Muscle layer of duodenum (tissue), 2 donors: ENCODE data around the gene ATF7IP2.
"Not testable (repeated sequence)": the region's sequence is repeated elsewhere in the genome, so short reads cannot be mapped to it uniquely, and the experiment has no call there.

Source experiments
- H3K27ac ChIP-seq: one replicate; pipeline ENCODE4 v1.7.0; 2013; ENCODE audit warnings: mild to moderate bottlenecking, low read length
- H3K27me3 ChIP-seq: one replicate; pipeline ENCODE4 v1.7.0; 2013; ENCODE audit warnings: low read depth, mild to moderate bottlenecking, control low read depth, low read length
- H3K36me3 ChIP-seq, 2 donors: one replicate each; pipeline ENCODE4 v1.7.0; 2013; ENCODE audit warnings: low read length in 2 of 2, control low read depth in 1 of 2, mild to moderate bottlenecking in 1 of 2; ENCODE audit not compliant: insufficient read depth in 2 of 2, control insufficient read depth in 1 of 2
- H3K4me1 ChIP-seq, 2 donors: one replicate each; pipeline ENCODE4 v1.7.0; 2013; ENCODE audit warnings: low read length in 2 of 2, mild to moderate bottlenecking in 2 of 2, control low read depth in 1 of 2, moderate library complexity in 1 of 2; ENCODE audit not compliant: insufficient read depth in 2 of 2, control insufficient read depth in 1 of 2
- H3K4me3 ChIP-seq, 2 donors: one replicate each; pipeline ENCODE4 v1.7.0; 2013; ENCODE audit warnings: low read length in 2 of 2, low read depth in 1 of 2, mild to moderate bottlenecking in 1 of 2
- H3K9me3 ChIP-seq, 2 donors: one replicate each; pipeline ENCODE4 v1.7.0; 2013; ENCODE audit warnings: low read length in 2 of 2, control low read depth in 1 of 2, mild to moderate bottlenecking in 1 of 2; ENCODE audit not compliant: control insufficient read depth in 1 of 2
- donor health status: healthy.

ATF7IP2 gene

GRCh38 chr16:10465821-10466220 is 80.0 kb downstream of the ATF7IP2 start:
- no peak overlapping the region for H3K27ac ChIP-seq
- no peak overlapping the region for H3K4me3 ChIP-seq
- no peaks in the 10 kb centered on the region for H3K4me1 ChIP-seq
- peaks cover 0 to 5% of the 10 kb centered on the region in 2 donors for H3K36me3 ChIP-seq
- H3K27me3 ChIP-seq: no peaks in the 10 kb centered on the region
- H3K9me3 ChIP-seq: no peaks in the 10 kb centered on the region

DNA sequence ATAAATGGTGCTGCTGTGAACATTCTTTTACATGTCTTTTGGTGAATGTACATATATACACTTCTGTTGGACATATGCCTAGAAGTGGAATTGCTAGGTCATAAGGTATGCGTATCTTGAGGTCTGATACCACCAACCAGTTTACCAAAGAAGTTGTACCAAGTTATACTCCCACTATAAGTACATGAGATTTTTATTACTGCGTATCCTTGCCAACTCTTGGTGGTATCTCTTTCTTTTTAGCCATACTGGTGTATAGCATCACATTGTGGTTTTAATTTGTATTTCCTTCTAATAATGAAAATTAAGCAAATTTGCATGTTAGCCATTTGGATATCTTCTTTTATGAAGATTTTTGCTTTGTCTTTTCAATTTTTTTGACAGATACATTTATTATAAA is 80.5 kb downstream of the ATF7IP2 start:
- no peaks in the 10 kb centered on the region for H3K27me3 ChIP-seq
- no peak overlapping the region for H3K4me3 ChIP-seq
- peaks cover 0 to 5% of the 10 kb centered on the region in 2 donors for H3K36me3 ChIP-seq
- no peak overlapping the region for H3K27ac ChIP-seq
- no peaks in the 10 kb centered on the region for H3K4me1 ChIP-seq
- H3K9me3 ChIP-seq: no peaks in the 10 kb centered on the region

DNA sequence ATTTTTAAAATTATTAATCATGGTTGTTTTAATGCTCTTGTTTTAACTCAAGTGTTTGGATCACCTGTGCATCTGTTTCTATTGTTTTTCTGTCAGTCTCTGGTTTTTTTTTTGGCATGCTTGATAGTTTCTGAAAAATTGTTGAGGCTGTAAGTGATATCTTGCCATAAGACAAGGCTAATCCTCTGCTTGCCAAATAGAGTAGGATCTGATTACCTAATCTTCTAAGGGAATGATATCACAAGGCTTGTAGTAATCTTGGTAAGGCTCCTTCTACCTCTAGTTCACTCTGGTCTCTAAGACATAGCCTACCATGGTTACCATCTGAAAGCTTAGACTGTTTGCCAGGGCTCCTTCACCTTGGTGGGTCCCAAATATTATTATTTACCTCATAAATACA is 81.0 kb downstream of the ATF7IP2 start:
- peaks cover 0 to 5% of the 10 kb centered on the region in 2 donors for H3K36me3 ChIP-seq
- H3K27me3 ChIP-seq: no peaks in the 10 kb centered on the region
- no peak overlapping the region for H3K4me3 ChIP-seq
- no peak overlapping the region for H3K27ac ChIP-seq
- no peaks in the 10 kb centered on the region for H3K9me3 ChIP-seq
- no peaks in the 10 kb centered on the region for H3K4me1 ChIP-seq

DNA sequence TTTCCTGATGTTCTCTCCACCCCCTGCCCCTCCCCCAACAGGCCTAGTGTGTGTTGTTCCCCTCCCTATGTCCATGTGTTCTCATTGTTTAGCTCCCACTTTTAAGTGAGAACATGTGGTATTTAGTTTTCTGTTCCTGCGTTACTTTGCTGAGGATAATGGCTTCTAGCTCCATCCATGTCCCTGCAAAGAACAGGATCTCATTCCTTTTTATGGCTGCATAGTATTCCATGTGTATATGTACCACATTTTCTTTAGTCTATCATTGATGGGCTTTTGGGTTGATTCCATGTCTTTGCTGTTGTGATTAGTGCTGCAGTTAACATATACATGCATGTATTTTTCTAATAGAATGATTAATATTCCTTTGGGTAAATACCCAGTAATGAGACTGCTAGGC is 90.8 kb downstream of the ATF7IP2 start:
- not testable (repeated sequence) for H3K4me3 ChIP-seq, H3K27me3 ChIP-seq, H3K4me1 ChIP-seq, H3K9me3 ChIP-seq, H3K27ac ChIP-seq
- H3K36me3 ChIP-seq: peaks cover 3 to 15% of the 10 kb centered on the region in 2 donors

DNA sequence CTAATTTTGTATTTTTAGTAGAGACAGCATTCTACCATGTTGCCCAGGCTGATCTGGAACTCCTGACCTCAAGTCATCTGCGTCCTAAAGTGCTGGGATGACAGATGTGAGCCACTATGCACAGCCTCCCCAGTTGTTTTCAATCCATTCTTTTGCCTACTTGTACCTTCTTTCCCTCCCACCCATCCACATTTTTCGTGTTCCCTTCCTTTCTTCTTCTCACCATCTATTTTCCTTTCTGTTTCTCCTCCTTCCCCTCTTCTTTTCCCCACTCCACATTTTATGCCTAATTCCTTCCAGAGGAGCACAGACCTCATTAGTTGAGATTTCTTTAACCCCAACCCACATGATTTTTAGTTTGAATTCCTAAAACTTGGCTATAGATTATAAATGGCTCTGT is 94.3 kb downstream of the ATF7IP2 start:
- H3K27ac ChIP-seq: no peak overlapping the region
- peaks cover 3 to 21% of the 10 kb centered on the region in 2 donors for H3K36me3 ChIP-seq
- H3K4me1 ChIP-seq: no peaks in the 10 kb centered on the region
- no peaks in the 10 kb centered on the region for H3K27me3 ChIP-seq
- no peaks in the 10 kb centered on the region for H3K9me3 ChIP-seq
- H3K4me3 ChIP-seq: no peak overlapping the region

DNA sequence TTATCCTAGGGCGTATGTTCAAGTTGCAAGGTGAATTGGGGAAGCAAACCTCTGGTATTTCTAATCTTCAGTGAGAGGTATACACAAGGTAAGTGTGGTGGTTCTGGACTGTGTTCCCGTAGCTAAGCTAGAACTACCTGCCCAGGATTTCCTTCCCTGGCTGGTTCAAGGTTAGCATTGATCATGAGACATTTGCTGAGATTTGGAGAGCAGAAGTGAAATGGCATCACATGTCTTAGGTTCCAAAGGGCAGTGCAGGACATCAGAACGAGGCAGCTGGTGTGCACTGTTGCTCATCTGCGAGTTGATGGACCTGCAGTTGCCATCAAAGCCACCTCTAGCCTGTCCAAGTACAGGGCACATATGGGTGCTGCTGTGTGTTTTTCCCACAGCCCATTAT is 99.3 kb downstream of the ATF7IP2 start:
- peaks cover 0 to 21% of the 10 kb centered on the region in 2 donors for H3K36me3 ChIP-seq
- no peak overlapping the region for H3K4me3 ChIP-seq
- H3K27me3 ChIP-seq: no peaks in the 10 kb centered on the region
- no peaks in the 10 kb centered on the region for H3K4me1 ChIP-seq
- peaks cover 0 to 9% of the 10 kb centered on the region in 2 donors for H3K9me3 ChIP-seq
- H3K27ac ChIP-seq: no peak overlapping the region

DNA sequence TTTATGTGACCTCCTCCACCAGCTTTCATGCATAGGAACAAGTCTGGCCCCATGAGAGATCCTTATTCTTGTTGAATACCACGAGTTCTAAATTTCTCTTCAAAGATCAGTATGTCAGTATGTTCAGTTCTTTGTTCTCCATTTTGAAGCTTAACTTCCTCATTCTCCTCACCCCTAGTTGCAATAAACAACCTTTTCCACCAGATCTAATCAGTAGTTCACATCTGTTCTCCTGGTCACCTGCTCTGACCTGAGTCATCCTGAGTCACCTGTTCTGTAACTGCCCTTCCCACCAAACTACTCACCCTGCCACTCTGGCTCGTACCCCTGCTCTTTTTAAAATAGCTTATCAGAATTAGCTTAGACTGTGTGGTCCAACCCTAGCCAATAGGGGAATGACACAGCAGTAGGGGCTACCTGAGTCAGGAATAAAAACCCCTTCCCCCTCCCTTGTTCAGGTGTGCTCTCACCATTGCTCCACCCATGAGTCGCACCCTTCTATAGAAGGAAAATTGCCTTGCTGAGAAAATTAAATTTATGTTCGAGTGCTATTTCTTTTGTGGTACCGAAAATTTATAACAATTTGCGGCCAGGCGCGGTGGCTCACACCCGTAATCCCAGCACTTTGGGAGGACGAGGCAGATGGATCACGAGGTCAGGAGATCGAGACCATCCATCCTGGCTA is 100.0 kb downstream of the ATF7IP2 start:
- Histone ChIP-seq H3K27me3 (no peaks in the 10 kb centered on the region), H3K27ac (no peak overlapping the region), H3K4me3 (no peak overlapping the region), H3K4me1 (no peaks in the 10 kb centered on the region), H3K9me3 (peaks cover 0 to 9% of the 10 kb centered on the region in 2 donors), H3K36me3 (peaks cover 0 to 18% of the 10 kb centered on the region in 2 donors)

GRCh38 chr16:10490141-10490540 is 104.3 kb downstream of the ATF7IP2 start:
- H3K27me3 ChIP-seq: no peaks in the 10 kb centered on the region
- H3K4me1 ChIP-seq: no peaks in the 10 kb centered on the region
- no peak overlapping the region for H3K4me3 ChIP-seq
- no peak overlapping the region for H3K27ac ChIP-seq
- H3K36me3 ChIP-seq: peaks cover 0 to under 1% of the 10 kb centered on the region in 2 donors
- peaks cover 0 to 10% of the 10 kb centered on the region in 2 donors for H3K9me3 ChIP-seq

GRCh38 chr16:10493276-10493675 is 107.4 kb downstream of the ATF7IP2 start:
- peaks cover 0 to 6% of the 10 kb centered on the region in 2 donors for H3K9me3 ChIP-seq
- H3K4me3 ChIP-seq: no peak overlapping the region
- no peak overlapping the region for H3K27ac ChIP-seq
- H3K4me1 ChIP-seq: no peaks in the 10 kb centered on the region
- H3K27me3 ChIP-seq: no peaks in the 10 kb centered on the region
- no peaks in the 10 kb centered on the region for H3K36me3 ChIP-seq

DNA sequence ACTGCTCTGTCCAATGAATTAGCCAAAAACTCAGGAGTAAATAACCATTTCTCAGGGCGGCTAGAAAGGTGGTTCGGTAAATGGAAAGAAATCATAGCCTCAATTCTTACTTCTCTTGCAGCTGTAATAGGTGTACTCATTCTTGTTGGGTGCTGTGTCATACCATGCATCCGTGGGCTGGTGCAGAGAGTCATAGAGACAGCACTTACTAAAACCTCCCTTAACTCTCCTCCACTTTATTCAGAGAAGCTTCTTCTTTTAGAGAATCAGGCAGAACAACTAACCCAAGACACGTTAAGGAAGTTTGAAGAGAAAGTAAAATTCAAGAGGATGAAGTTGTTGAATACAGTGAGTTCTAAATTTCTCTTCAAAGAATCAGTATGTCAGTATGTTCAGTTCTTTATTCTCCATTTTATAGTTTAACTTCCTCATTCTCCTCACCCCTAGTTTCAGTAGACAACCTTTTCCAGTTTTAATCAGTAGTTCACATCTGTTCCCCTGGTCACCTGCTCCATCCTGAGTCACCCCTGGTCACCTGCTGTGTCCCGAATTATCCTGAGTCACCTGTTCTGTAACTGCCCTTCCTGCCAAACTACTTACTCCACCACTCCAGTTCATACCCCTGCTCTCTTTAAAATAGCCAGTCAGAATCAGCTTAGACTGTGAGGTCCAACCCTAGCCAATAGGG is 108.6 kb downstream of the ATF7IP2 start:
- Histone ChIP-seq H3K4me1 (no peaks in the 10 kb centered on the region), H3K9me3 (peaks cover 0 to 6% of the 10 kb centered on the region in 2 donors), H3K27ac (no peak overlapping the region), H3K4me3 (peak overlapping the region in 1 of 2 donors; percentile 10), H3K27me3 (no peaks in the 10 kb centered on the region), H3K36me3 (no peaks in the 10 kb centered on the region)

- Histone ChIP-seq H3K4me3 (peak overlapping the region in 1 of 2 donors; percentile 10), H3K27ac (no peak overlapping the region), H3K9me3 (peaks cover 0 to 6% of the 10 kb centered on the region in 2 donors), H3K27me3 (no peaks in the 10 kb centered on the region), H3K36me3 (no peaks in the 10 kb centered on the region), H3K4me1 (no peaks in the 10 kb centered on the region)
These were observed 109.1 kb downstream of the ATF7IP2 start for GRCh38 chr16:10495031-10495345.
